GF-D8 (cell line): ENCODE data around the gene CDH20.
"Not testable (repeated sequence)": the region's sequence is repeated elsewhere in the genome, so short reads cannot be mapped to it uniquely, and the experiment has no call there.

Experiments
- DNase-seq: peaks from one replicate; lab custom pipeline; 2025; lab: John Stamatoyannopoulos, UW

Gene CDH20

GRCh38 chr18:61348230-61348629 lies 15.0 kb downstream of the CDH20 start:
- no peak for DNase-seq

- DNase-seq = no peak
Measured at GRCh38 chr18:61350578-61350977, 17.3 kb downstream of the CDH20 start.

DNA sequence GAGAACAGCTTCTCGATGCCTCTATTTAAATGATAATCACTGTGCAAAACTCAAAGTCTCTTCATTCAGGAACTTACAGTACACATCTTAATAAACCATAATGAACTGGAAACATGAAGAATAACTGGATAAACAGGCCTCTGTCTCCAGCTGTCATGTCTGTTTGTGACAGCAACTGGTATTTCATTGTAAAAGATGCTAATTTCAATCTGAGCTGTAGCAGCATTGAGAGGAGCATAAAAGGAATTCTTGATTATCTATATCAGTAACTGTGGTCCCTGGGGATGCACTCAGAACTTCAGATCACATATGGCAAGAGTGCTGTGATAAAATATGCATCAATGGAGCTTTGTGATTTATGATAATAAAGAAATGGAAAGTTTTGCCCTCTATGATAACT lies 18.8 kb downstream of the CDH20 start:
- DNase-seq = no peak

DNA sequence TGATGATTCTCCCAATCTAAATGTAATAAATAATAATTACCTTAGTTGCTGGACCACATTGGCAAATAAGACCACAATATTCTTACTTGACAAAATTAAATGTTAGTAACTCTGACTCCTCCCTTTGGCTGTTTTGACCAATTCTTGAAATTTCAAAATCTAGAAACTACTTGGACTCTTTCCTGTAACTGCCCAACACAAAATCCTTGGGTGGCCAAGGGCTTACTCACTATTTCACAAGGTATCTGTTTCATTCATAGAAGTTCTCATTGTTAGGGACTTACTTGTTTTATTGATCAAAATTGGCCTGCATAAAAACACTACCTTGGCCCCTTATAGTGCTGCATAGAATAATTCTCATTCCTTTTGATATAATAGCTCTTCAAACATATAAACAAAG lies 19.4 kb downstream of the CDH20 start:
- no peak for DNase-seq

DNA sequence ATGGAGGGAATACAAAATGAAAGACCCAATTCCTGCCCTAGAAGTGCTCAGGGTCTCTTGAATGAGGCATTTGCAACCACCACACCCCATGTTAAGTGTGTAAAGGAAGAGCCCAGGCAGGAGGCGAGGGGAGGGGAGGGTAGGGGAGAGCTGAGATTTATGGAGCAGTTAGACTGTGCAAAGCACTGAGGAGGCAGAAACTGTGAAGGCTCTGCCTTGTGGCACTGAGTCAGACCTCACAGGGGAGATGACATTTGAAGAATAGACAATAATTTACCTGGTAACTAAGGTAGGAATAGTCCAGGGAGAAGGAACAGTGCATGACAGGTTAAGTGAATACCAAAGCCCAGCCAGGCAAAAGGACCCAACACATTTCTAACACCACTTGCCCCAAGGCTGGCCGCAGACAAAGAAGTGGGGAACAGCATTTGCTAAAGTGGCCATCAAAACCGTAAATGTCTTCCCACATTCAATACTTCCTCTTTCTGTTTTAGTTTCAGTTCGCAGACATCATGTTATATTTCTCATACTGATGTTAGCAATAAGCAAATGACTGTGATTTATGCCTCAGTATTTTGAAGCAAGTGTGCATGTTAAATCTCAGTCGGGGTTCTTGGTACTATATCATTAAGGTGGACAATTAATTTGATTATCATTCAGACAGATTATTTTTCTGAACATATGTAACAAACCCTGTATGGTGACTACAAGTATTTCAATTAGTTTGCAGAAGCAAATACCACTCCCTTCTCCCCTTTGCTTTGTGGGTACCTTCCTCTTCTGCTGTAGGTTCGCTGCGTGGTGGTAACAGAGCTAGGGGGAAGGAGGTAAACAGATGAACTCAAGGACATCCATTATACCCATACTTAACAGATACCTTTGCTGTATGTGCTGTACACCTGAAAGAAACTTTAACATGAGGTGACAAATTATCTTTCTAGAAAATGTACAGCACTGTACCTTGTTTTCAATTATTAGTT lies 27.5 kb downstream of the CDH20 start:
- peak; percentile 22 for DNase-seq

- no peak for DNase-seq
Measured at GRCh38 chr18:61362511-61362910, 29.3 kb downstream of the CDH20 start.

GRCh38 chr18:61364953-61365352 lies 31.7 kb downstream of the CDH20 start:
- no peak for DNase-seq

GRCh38 chr18:61368001-61368400 lies 34.8 kb downstream of the CDH20 start:
- DNase-seq = no peak

- not testable (repeated sequence) for DNase-seq
Measured at GRCh38 chr18:61369671-61370070, 36.4 kb downstream of the CDH20 start.

- DNase-seq = no peak
Measured at GRCh38 chr18:61371111-61371510, 37.9 kb downstream of the CDH20 start.

- DNase-seq = no peak
Measured at GRCh38 chr18:61379827-61380226, 46.6 kb downstream of the CDH20 start.

DNA sequence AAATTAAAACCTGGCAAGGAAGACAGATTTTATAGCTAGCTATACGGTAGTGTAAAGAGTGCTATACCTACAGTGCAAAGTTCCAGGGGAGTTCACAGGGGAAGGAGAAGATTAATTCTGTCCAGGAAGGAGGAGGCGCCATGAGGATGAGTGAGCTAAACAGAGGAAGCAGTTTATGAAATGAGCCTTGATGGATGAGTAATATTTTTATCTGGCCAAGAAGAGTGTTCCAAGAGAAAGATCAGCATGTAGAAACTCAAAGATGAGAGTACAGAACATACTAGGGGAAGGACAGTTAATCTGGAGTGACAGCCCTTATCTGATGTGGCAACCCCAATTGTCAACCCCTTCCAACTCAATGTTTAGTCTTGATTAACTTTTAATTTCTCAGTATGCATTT lies 54.8 kb downstream of the CDH20 start:
- no peak for DNase-seq

- DNase-seq = no peak
Measured at GRCh38 chr18:61394983-61395382, 61.8 kb downstream of the CDH20 start.

- no peak for DNase-seq
Measured at GRCh38 chr18:61397222-61397621, 64.0 kb downstream of the CDH20 start.

- DNase-seq = no peak
Measured at GRCh38 chr18:61398961-61399705, 65.9 kb downstream of the CDH20 start.

- no peak for DNase-seq
Measured at GRCh38 chr18:61400016-61400635, 66.9 kb downstream of the CDH20 start.

GRCh38 chr18:61400716-61401115 lies 67.5 kb downstream of the CDH20 start:
- DNase-seq = no peak

- no peak for DNase-seq
Measured at GRCh38 chr18:61402726-61403125, 69.5 kb downstream of the CDH20 start.

- DNase-seq = no peak
Measured at GRCh38 chr18:61413396-61413795, 80.2 kb downstream of the CDH20 start.

- DNase-seq = no peak
Measured at GRCh38 chr18:61414086-61414485, 80.9 kb downstream of the CDH20 start.

GRCh38 chr18:61419763-61420162 lies 86.5 kb downstream of the CDH20 start:
- DNase-seq = no peak

GRCh38 chr18:61420218-61420885 lies 87.1 kb downstream of the CDH20 start:
- no peak for DNase-seq
